ENCODE measurements around the gene STAM2.
"Not testable (repeated sequence)": the region's sequence is repeated elsewhere in the genome, so short reads cannot be mapped to it uniquely, and the experiment has no call there.

Gene STAM2

GRCh38 chr2:152175368-152176112 lies at the start of gene STAM2:
STAM2 (minus strand) TSS chr2:152175763; CDS start chr2:152175642, 121 bp downstream.
- DNase-seq = peak; percentile 95 to 96

DNA sequence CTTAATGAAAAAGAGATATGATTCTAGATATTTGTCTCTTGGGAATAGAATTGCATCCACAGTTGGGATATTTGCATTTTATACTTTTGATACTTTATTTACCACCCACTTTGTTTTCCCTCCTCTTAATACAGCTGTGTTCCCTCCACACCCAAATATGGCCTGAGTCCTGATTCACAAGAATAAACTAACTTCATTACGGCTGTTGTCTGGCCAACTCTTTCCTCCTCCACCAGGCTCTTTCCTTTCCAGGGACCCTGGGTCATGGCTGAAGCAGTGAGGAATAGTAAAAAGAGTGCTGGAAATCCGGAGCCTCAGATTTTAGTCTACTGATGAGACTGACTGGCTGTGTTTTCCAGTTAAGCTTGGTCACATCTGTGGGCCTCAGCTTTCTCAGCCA lies 48.4 kb upstream of the STAM2 start:
- DNase-seq = no peak

DNA sequence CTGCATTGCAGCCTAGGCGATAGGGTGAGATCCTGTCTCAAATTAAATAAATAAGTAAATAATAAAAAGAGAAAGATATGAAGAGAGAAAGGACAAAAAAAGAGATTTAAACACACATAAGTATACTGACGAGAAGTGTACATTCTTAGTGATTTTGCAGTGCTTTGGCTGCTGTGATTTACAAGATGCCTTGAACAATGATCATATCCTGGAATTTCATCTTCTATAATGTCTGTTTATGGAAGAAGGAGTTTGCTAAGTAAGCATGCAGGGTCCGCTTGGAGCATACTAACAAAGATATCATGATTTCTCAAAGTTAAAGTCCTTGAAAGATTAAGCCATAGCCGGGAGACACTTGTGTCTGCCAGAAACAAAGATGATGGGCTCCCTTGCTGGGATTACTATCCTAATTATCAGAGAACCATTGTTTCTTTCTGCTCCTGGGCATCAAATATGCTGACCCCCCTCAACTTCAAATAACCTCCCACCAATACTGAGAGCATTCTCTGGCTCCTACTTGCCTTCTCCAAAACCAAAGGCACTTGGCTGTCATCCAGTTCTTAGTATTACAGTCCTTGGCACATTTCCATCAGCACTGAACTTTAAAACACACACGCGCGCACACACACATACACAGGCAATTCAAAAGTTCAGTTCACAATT lies 47.5 kb upstream of the STAM2 start:
- DNase-seq = no peak

DNA sequence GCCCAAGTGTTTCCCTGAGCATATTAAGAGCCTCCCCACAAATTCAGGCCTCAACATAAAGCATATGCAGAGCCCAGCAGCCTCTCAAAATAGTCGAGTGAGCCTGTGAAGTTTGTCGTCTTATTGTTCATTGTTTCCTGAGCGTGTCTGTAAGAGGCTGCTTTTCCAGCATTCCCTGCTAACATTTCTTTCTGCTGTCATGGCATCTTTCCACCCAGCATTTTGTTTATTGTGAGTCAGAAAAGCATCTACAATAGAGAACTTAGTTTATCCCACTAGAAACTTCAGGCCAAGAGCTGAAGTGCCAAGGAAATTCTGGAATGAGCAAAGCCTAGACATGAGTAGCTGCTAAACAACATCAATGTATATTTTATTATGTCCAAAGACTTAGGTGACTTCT lies 46.3 kb upstream of the STAM2 start:
- DNase-seq = no peak

GRCh38 chr2:152219077-152219828 lies 43.7 kb upstream of the STAM2 start:
- DNase-seq = no peak

DNA sequence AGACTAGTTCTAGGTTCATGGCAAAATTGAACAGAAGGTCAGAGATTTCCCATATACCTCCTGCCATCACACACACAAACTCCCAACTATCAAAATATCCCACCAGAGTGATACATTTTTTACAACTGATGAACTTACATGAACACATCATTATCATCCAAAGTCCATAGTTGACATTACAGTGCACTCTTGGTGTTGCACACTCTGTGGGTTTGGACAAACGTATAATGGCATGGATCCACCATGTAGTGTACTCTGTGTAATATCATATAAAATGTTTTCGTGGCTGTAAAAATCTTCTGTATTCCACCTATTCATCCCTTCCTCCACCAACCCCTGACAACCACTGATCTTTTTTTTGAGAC lies 25.9 kb upstream of the STAM2 start:
- no peak for DNase-seq

- peak; percentile 5 to 7 for DNase-seq
Observed at GRCh38 chr2:152200565-152201465, 25.3 kb upstream of the STAM2 start.

DNA sequence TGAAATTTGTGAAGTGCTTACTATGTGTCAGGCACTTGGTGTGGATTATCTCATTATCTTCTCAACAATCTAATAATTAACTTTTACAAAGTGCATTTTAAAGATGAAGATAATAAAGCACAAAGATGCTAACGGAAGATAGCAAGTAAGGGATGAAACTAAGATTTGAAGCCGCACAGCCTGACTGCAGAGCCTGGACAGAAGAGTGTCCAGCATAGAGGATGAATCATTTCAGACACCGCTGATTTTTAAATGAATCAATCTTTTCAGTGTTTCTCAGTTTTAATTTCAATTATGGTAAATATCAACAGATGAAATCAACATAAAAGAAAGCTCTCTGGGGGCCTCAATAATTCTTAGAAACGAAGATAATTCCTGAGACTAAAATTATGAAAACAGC lies 24.5 kb upstream of the STAM2 start:
- no peak for DNase-seq

DNA sequence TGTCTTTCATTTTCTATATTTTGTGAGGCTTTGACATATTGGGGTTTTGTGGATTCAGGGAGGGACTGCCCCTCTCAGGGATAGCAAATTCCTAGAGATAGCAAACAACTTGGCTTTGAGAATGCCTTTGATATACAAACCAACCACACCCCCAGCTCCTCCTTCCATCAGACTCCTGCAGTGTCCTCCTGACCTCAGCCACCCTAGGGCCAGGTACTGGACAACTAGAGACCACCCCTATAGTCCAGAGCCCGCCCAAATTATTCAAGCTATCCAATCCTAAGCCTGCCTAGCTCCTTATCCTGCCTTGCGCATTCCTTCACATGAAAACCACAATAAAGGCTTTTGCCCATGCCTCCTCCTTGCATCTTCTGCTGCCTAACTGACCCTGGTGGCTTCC lies 22.9 kb upstream of the STAM2 start:
- DNase-seq = no peak

DNA sequence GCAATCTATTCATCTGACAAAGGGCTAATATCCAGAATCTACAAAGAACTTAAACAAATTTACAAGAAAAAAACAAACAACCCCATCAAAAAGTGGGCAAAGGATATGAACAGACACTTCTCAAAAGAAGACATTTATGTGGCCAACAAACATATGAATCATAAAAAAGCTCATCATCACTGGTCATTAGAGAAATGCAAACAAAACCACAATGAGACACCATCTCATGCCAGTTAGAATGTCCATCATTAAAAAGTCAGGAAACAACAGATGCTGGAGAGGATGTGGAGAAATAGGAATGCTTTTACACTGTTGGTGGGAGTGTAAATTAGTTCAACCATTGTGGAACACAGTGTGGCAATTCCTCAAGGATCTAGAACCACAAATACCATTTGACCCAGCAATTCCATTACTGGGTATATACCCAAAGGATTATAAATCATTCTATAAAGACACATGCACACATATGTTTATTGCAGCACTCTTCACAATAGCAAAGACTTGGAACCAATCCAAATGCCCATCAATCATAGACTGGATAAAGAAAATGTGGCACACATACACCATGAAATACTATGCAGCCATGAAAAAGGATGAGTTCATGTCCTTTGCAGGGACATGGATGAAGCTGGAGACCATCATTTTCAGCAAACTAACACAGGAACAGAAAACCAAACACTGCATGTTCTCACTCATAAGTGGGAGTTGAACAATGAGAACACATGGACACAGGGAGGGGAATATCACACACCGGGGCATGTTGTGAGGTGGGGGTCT lies 22.1 kb upstream of the STAM2 start:
- DNase-seq = not testable (repeated sequence)

DNA sequence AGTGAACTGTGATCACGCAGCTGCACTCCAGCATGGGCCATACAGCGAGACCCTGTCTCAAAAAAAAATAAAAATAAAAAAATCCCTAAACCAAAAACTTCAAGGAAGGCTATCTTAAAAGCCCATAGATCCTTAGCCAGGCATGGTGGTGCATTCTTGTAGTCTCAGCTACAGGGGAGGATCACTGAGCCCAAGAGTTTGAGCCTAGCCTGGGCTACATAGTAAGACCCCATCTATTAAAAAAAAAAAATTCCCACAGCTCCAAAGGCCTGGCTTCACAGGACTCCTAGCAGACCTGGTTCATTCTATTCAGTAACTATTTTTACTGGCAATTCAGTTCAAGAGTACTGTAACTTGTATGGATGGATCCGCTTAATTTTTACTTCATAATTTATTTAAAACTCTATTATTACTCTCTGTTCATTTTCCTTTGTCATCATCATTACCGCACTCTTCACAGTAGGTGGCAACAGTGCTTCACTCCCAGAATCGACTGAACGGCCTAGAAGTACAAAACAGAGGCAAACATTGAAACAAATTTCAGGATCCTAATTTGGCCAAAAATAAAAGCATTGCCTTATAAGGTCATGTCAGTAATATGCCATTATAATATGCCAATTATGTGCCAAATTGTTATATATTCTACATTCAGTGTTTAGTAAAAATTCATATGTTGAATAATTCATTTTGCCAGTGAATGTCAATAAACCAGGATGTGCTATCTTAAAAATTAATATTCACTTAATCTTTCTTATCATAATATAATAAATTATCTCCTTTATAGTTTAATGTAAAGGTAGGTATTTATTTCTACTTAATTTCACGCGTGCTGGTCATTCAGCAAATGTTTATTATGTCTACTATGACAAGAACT lies 14.3 kb upstream of the STAM2 start:
- no peak for DNase-seq

GRCh38 chr2:152186808-152187207 lies 11.2 kb upstream of the STAM2 start:
- not testable (repeated sequence) for DNase-seq

DNA sequence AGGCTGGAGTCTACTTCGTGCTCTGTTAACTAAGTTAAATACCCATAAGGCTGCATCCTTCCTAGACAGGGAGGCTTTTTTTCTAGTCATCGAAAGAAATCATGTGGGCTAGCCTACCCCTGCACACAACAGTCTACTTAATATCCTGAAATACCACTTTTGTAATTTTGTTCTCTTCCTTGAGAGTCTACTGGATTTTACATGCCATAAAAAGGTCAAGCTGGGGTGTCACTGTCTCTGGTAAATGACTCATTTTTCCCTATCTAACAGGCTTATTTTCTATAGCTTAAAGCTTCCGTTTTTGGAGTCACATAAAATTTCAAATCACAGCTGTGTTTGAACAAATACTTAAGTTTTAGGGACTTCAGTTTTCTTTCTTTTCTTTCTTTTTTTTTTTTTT lies 10.7 kb upstream of the STAM2 start:
- no peak for DNase-seq

GRCh38 chr2:152183401-152184073 lies 8.0 kb upstream of the STAM2 start:
- DNase-seq = no peak

GRCh38 chr2:152177667-152178066 lies 2.1 kb upstream of the STAM2 start:
- not testable (repeated sequence) for DNase-seq

DNA sequence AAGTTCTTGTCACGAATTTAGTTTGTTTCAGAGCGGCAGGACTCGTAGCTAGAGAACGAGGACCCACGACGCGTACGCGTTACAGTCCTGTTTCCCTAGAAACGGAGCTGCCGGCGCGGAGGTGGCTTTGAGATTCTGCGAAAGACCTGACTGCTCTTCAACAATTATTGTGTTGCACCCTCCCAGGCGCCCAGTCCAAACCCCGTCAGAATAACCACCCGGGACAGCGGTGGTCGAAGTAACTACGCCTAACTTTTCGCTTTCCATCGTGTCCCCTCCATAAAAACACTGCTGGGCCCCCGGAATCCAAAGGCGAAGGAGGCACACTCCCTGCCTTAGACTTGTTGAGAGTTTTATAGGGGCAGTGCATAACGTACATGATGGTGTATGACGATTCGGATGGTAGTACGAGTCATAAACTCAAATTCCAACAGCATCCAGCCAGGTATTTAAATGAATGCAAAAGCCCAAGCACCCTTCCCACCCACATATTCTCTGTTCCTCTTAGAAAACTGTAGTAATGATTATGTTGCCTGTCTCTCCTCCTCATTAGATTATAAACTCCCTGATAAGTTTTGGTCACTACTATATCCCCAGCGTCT lies 651 bp upstream of the STAM2 start:
- no peak for DNase-seq

DNA sequence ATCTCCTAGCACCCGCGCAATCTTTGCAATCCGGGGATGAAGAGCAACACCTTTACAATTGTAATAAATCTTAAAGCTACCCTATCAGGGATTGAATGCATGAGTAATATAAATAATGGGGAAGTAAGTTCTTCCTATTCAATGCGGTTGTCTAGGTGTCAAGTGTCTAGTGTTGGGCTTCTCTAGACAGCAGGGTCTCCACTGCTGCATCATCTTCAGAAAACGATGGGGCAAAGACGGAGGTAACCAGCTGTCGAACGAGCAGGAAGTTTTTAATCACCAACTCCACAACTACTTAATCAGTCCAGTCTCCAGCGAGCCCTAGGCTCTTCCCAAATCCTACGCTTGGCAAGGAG lies 573 bp downstream of the STAM2 start:
- no peak for DNase-seq

- no peak for DNase-seq
Observed at GRCh38 chr2:152174574-152174973, 989 bp downstream of the STAM2 start.

GRCh38 chr2:152173831-152174230 lies 1.7 kb downstream of the STAM2 start:
- no peak for DNase-seq

- DNase-seq = not testable (repeated sequence)
Observed at GRCh38 chr2:152172201-152172785, 3.3 kb downstream of the STAM2 start.

Measured in stimulated activated CD4-positive, alpha-beta T cell treated with anti-CD3 and anti-CD28 coated beads, Interleukin-2, amount 100 ng/mL, for 48 hours (primary cell).